Cerebellar nuclear complex (tissue), 1 donor: Measurements from ENCODE around the gene TBC1D22A.

Source experiments
- DNase-seq, 2 experiments: peaks; one replicate each; lab custom pipeline; 2025; lab: John Stamatoyannopoulos, UW

The TBC1D22A gene

GRCh38 chr22:47191671-47192650, 429.5 kb downstream of the TBC1D22A start:
- no peak for DNase-seq

- DNase-seq = no peak
Measured at GRCh38 chr22:47192651-47193437, 430.4 kb downstream of the TBC1D22A start.

- no peak for DNase-seq
Measured at GRCh38 chr22:47193606-47194329, 431.3 kb downstream of the TBC1D22A start.

GRCh38 chr22:47194476-47195155, 432.2 kb downstream of the TBC1D22A start:
- DNase-seq = no peak

- DNase-seq = no peak
Measured at GRCh38 chr22:47195156-47195483, 432.7 kb downstream of the TBC1D22A start.

GRCh38 chr22:47195484-47196165, 433.2 kb downstream of the TBC1D22A start:
- DNase-seq = no peak

GRCh38 chr22:47196166-47196849, 433.9 kb downstream of the TBC1D22A start:
- no peak for DNase-seq

- no peak for DNase-seq
Measured at GRCh38 chr22:47196881-47197772, 434.7 kb downstream of the TBC1D22A start.

GRCh38 chr22:47197773-47198500, 435.5 kb downstream of the TBC1D22A start:
- DNase-seq = no peak

- no peak for DNase-seq
Measured at GRCh38 chr22:47198801-47199251, 436.4 kb downstream of the TBC1D22A start.

- DNase-seq = no peak
Measured at GRCh38 chr22:47199261-47199978, 437.0 kb downstream of the TBC1D22A start.

GRCh38 chr22:47199979-47200272, 437.5 kb downstream of the TBC1D22A start:
- DNase-seq = no peak

GRCh38 chr22:47200273-47201051, 438.0 kb downstream of the TBC1D22A start:
- DNase-seq = no peak

- no peak for DNase-seq
Measured at GRCh38 chr22:47201186-47201995, 438.9 kb downstream of the TBC1D22A start.

GRCh38 chr22:47201996-47202818, 439.8 kb downstream of the TBC1D22A start:
- no peak for DNase-seq
